ENCODE results near the gene FAM90A1. TPM values are rescaled to one million over a fixed set of nuclear protein-coding genes. Genes with fewer than 3 reads are reported as not detected.
A peak's percentile ranks its signal among the peaks of the same experiment; 100 is the strongest.
"Not testable (repeated sequence)": the region's sequence is repeated elsewhere in the genome, so short reads cannot be mapped to it uniquely, and the experiment has no call there.

Gene FAM90A1
- total and polyA plus RNA-seq, 12 donors, result 0.28 to 0.68 (median 0.41) TPM; not detected in 1

GRCh38 chr12:8183346-8183745 is 44.1 kb downstream of the FAM90A1 start:
- H3K36me3 ChIP-seq (replicated peaks in 1 of 2); H3K4me1 ChIP-seq (replicated peaks in 1 of 2); H3K27ac ChIP-seq; DNase-seq; intact Hi-C loops (cut with DNase I); H3K9me3 ChIP-seq (replicated peaks in 1 of 3); H3K4me3 ChIP-seq; H3K27me3 ChIP-seq: not testable (repeated sequence)
- 96 to 100% (median 98%) methylated on average over 4 to 23 of the region's 23 CpGs for WGBS, 4 donors

- DNase-seq; H3K27me3 ChIP-seq; H3K27ac ChIP-seq; H3K9me3 ChIP-seq (replicated peaks in 1 of 3); H3K4me1 ChIP-seq (replicated peaks in 1 of 2); intact Hi-C loops (cut with DNase I); H3K4me3 ChIP-seq; H3K36me3 ChIP-seq (replicated peaks in 1 of 2): not testable (repeated sequence)
- 92 to 98% (median 98%) methylated on average over 7 of the region's 7 CpGs for WGBS, 4 donors
Observed at GRCh38 chr12:8182923-8183322, 44.5 kb downstream of the FAM90A1 start.

GRCh38 chr12:8181271-8181670 is 46.1 kb downstream of the FAM90A1 start:
- H3K36me3 ChIP-seq (replicated peaks in 1 of 2); H3K4me1 ChIP-seq (replicated peaks in 1 of 2); H3K27ac ChIP-seq; H3K4me3 ChIP-seq; DNase-seq; H3K27me3 ChIP-seq; intact Hi-C loops (cut with DNase I); H3K9me3 ChIP-seq (replicated peaks in 1 of 3): not testable (repeated sequence)

- peak overlapping the region in 2 of 5 donors; percentile 60 to 77 for H3K27ac ChIP-seq
- peak overlapping the region in 3 of 4 donors; percentile 68 to 92 (median 68) for H3K4me3 ChIP-seq
- DNase-seq, result peak; percentile 42 to 84 (median 72)
- intact Hi-C loops (cut with DNase I); H3K4me1 ChIP-seq (replicated peaks in 1 of 2); H3K9me3 ChIP-seq (replicated peaks in 1 of 3); H3K36me3 ChIP-seq (replicated peaks in 1 of 2); H3K27me3 ChIP-seq: not testable (repeated sequence)
- peak; percentile 7 to 70 (median 47) for TF ChIP-seq CTCF (IDR thresholded peaks at IDR 0.05)
- 0 to 1% (median 1%) methylated on average over 16 to 41 of the region's 43 CpGs; no CpG with 5 or more reads in 1 of the 4 donors for WGBS, 4 donors
Observed at GRCh38 chr12:8179989-8180585, 47.3 kb downstream of the FAM90A1 start.

- H3K27me3 ChIP-seq; H3K36me3 ChIP-seq (replicated peaks in 1 of 2); H3K9me3 ChIP-seq (replicated peaks in 1 of 3); H3K27ac ChIP-seq; DNase-seq; H3K4me1 ChIP-seq (replicated peaks in 1 of 2); intact Hi-C loops (cut with DNase I); H3K4me3 ChIP-seq: not testable (repeated sequence)
- WGBS, 4 donors, result 76 to 93% (median 83%) methylated on average over 2 of the region's 2 CpGs
Observed at GRCh38 chr12:8172911-8173310, 54.5 kb downstream of the FAM90A1 start.

Other genes with a start within 250 kb of the FAM90A1 start
- gene FOXJ2, start 194.9 kb downstream of the FAM90A1 start, total RNA-seq, result 10 to 100 TPM in 7 of 9 donors, 1 to 10 TPM in 2; 8.6 to 20.8 (median 14.4) TPM
- gene FOXJ2, start 194.9 kb downstream of the FAM90A1 start, polyA plus RNA-seq, result 10 to 100 TPM in 2 of 3 donors, 1 to 10 TPM in 1; 7.1 to 13.8 (median 11.7) TPM
- 10 to 100 TPM in 7 of 9 donors, 1 to 10 TPM in 2; 3.3 to 40.3 (median 25.9) TPM for gene C3AR1, start 161.3 kb downstream of the FAM90A1 start, total RNA-seq
- gene C3AR1, start 161.3 kb downstream of the FAM90A1 start, polyA plus RNA-seq, result 10 to 100 TPM in 1 of 3 donors, 1 to 10 TPM in 2; 5.9 to 15.7 (median 9.3) TPM
- 10 to 100 TPM; 24.4 to 99.9 (median 56.6) TPM for gene NECAP1, start 145.3 kb downstream of the FAM90A1 start, total RNA-seq
- 10 to 100 TPM; 13.5 to 81.1 (median 22.3) TPM for gene NECAP1, start 145.3 kb downstream of the FAM90A1 start, polyA plus RNA-seq
- 1 to 10 TPM in 8 of 9 donors, not detected in 1; 1.0 to 8.4 (median 1.7) TPM for gene CLEC4A, start 104.0 kb downstream of the FAM90A1 start, total RNA-seq
- 1 to 10 TPM in 2 of 3 donors, under 1 TPM in 1; 0.24 to 3.7 (median 2.1) TPM for gene CLEC4A, start 104.0 kb downstream of the FAM90A1 start, polyA plus RNA-seq
- gene ZNF705A, start 70.6 kb downstream of the FAM90A1 start, total RNA-seq, result not detected
- not detected for gene ZNF705A, start 70.6 kb downstream of the FAM90A1 start, polyA plus RNA-seq
- under 1 TPM in 1 of 9 donors, not detected in 8; 0.06 TPM for gene CLEC6A, start 228.3 kb upstream of the FAM90A1 start, total RNA-seq
- gene CLEC6A, start 228.3 kb upstream of the FAM90A1 start, polyA plus RNA-seq, result not detected

All from adrenal gland (tissue), 12 donors.